Kidney epithelial cell (primary cell): ENCODE measurements around the gene CRELD2. TPM values are rescaled to one million over a fixed set of nuclear protein-coding genes. Genes with fewer than 3 reads are reported as not detected.

Experiments used
- DNase-seq: peaks from one replicate; pipeline ENCODE4 v3.0.0-alpha.2; 2010; ENCODE audit warnings: low read depth
- H3K27me3 ChIP-seq: 2 replicates; pipeline ENCODE4 v1.6.0; 2011; ENCODE audit warnings: low read length; ENCODE audit not compliant: control insufficient read depth, insufficient read depth
- H3K36me3 ChIP-seq: 2 replicates; pipeline ENCODE4 v1.5.1; 2011; ENCODE audit warnings: low read length; ENCODE audit not compliant: control insufficient read depth, insufficient read depth
- H3K4me3 ChIP-seq: 2 replicates; pipeline ENCODE4 v1.5.1; 2011; ENCODE audit warnings: low read depth, mild to moderate bottlenecking, control low read depth, low read length
- CTCF ChIP-seq: IDR thresholded peaks from 2 replicates; pipeline ENCODE4 v1.5.1; 2011; ENCODE audit warnings: mild to moderate bottlenecking, moderate library complexity, low read length, control low read depth, inconsistent platforms; ENCODE audit not compliant: insufficient read depth, poor library complexity, severe bottlenecking
- total RNA-seq: library from RNA; depleted of rRNA; stranded (reverse); fragments of >200 nt; gene quantifications from 2 replicates; pipeline ENCODE4 v1.2.3, GENCODE V29; 2015

The CRELD2 gene
- total RNA-seq, 1 donor from 2014 or later, result 68.2 TPM

DNA sequence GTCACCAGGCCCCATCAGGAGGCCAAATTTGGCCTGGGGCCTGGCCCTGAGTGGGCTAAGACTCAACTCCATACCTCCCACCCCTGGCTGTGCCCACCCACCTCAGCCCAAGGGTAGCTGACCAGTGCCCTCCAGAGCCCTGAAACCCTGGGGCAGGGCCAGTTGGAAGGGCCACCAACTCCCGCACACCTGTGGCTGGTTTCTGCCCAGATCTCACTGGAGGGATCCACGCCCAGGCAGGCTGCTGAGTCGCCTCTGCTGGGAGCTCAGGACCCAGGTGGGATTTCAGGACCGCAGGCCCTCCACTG, 33.2 kb downstream of the CRELD2 start:
- DNase-seq, result no peak
- no peak overlapping the region for H3K4me3 ChIP-seq
- no peak for TF ChIP-seq CTCF
- no peaks in the 10 kb centered on the region for H3K27me3 ChIP-seq
- H3K36me3 ChIP-seq, result no peaks in the 10 kb centered on the region

GRCh38 chr22:49951986-49952896, 33.8 kb downstream of the CRELD2 start:
- Histone ChIP-seq H3K4me3 (no peak overlapping the region), H3K36me3 (no peaks in the 10 kb centered on the region), H3K27me3 (no peaks in the 10 kb centered on the region)
- DNase-seq, result no peak
- no peak for TF ChIP-seq CTCF

GRCh38 chr22:49953027-49953679, 34.7 kb downstream of the CRELD2 start:
- Histone ChIP-seq H3K36me3 (no peaks in the 10 kb centered on the region), H3K27me3 (no peaks in the 10 kb centered on the region), H3K4me3 (no peak overlapping the region)
- no peak for DNase-seq
- no peak for TF ChIP-seq CTCF

GRCh38 chr22:49953680-49954344, 35.4 kb downstream of the CRELD2 start:
- H3K36me3 ChIP-seq, result no peaks in the 10 kb centered on the region
- DNase-seq, result no peak
- TF ChIP-seq CTCF, result no peak
- no peak overlapping the region for H3K4me3 ChIP-seq
- H3K27me3 ChIP-seq, result no peaks in the 10 kb centered on the region

- TF ChIP-seq CTCF, result no peak
- H3K36me3 ChIP-seq, result no peaks in the 10 kb centered on the region
Observed at GRCh38 chr22:49954354-49954753, 35.9 kb downstream of the CRELD2 start.

More at GRCh38 chr22:49954354-49954753, 35.9 kb downstream of the CRELD2 start:
- Histone ChIP-seq H3K27me3 (no peaks in the 10 kb centered on the region), H3K4me3 (no peak overlapping the region)
- no peak for DNase-seq
